GM12891 (cell line): ENCODE results near the gene RPS24.

Experiments
- DNase-seq: peaks from one replicate; pipeline ENCODE4 v3.0.0; 2011; ENCODE audit warnings: low spot score; ENCODE audit not compliant: insufficient read length
- FAIRE-seq: peaks from 2 replicates; lab custom pipeline; 2011; peaks lifted over from hg19 to GRCh38; lab: Jason Lieb, UNC
- PAX5 ChIP-seq: IDR thresholded peaks from 2 replicates; pipeline ENCODE4 v1.6.1; 2011; ENCODE audit warnings: low read length, moderate library complexity, mild to moderate bottlenecking; ENCODE audit not compliant: insufficient read depth, severe bottlenecking
- POLR2A ChIP-seq: IDR thresholded peaks from 2 replicates; pipeline ENCODE4 v1.6.1; 2011; ENCODE audit warnings: low read depth, low read length, control low read depth
- POLR2AphosphoS5 ChIP-seq: IDR thresholded peaks from 2 replicates; pipeline ENCODE4 v1.6.1; 2011; ENCODE audit warnings: low read depth, low read length, control low read depth
- POU2F2 ChIP-seq: IDR thresholded peaks from 2 replicates; pipeline ENCODE4 v1.6.1; 2011; ENCODE audit warnings: low read depth, mild to moderate bottlenecking, control low read depth, low read length, moderate library complexity
- SPI1 ChIP-seq: IDR thresholded peaks from 2 replicates; pipeline ENCODE4 v1.6.1; 2011; ENCODE audit warnings: low read depth, low read length, control low read depth
- TAF1 ChIP-seq: IDR thresholded peaks from 2 replicates; pipeline ENCODE4 v1.6.1; 2011; ENCODE audit warnings: low read depth, low read length, control low read depth

The RPS24 gene

DNA sequence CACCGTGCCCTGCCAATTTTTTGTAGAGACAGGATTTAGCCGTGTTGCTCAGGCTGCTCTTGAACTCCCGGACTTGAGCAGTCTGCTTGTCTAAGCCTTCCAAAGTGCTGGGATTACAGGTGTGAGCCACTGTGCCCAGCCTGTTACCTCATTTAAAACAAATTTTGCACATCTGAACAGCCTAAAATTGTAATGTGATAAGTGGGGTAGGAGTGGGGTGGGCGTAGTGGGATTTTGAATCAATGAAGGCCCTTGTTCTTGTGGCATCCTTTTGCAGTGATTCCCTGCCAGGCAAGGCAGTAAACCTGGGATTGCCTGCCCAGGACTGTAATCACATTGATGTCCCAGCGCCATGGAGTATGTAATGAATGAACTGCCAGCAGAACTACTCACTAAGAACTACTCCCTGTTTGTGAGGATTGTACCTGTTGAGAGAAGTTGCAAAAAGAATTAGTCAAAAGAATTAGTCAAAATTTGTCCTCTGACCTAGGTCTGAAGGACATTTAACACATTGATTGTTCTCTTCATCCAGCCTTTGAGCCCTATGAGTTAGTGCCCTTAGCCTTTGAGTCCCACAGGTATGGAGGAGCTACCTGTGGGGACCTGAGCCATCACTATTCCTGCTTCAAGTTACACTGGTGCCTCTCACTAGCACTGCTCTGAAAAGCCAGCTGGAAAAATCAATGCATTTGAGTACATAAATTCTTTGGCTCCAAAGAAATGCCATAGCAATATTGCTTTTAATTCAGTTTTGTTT, 5.3 kb downstream of the RPS24 start:
- TF ChIP-seq PAX5 (no peak), SPI1 (no peak), POLR2A (no peak; the same call in 1 of the 2 replicates), POU2F2 (no peak)
- no peak for FAIRE-seq

DNA sequence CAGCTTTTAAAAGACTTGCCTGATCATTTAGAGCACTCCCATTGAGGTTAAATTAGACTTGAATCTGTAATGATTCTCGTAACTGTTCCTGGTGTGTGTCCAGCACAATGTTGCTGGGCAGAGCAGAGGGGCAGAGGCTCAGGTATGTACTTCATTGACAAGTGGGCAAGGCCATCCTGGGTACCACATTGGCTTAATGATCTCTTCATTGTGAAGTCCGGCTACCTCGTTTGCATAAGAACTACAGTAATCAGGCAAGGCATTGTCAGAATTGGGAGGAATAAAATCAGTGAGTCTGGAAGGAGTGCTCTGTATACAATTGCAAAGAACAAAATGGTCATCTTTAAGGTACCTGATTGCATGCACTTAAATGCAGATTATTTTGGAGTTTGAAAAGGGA, 6.1 kb downstream of the RPS24 start:
- FAIRE-seq: no peak
- DNase-seq: no peak

More for the DNA sequence above, 5.3 kb downstream of the RPS24 start:
- no peak for DNase-seq

DNA sequence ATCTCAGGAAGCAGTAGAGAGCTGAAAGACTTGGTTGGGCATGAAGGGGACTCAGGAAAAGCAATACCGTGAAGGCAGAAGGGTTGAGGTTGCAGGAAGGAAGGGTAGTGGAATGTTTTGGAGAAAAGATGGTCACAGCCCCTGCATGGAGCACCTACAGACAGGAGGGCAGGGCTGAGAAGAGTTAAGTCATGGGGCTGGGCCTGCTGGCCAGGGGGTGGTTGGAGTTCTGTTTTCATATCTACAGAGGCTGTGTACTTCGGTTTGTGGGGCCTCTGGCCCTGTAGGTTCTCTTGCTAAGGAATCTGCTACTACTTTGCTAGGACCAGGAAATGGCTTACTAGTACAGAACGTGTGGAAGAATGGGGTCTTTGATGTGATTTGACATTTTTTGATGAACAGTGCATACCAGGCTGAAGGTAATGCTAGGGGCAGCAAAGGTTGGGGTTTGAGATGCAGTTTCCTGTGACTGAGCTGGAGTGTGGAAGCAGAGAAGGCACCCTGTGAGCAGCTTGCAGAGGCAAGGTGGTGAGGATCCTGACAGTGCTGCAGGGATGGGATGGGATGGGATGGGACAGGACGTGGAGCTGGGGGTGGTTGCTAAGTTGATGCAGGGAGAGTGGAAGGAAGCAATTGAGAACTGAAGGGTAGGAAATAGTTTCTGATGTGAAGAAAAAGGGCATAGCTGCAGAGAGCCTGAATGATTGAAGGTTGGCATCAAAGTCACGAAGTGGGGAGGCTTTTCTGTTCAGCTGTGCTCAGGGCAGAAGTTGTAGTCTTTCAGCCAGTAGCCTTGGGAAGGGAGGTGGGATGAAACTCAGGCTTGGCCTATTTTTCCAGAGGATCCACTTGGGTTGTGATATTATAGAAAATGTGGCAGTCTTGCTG, 7.8 kb downstream of the RPS24 start:
- DNase-seq: no peak
- FAIRE-seq: no peak
- peak; percentile 58 for TF ChIP-seq POU2F2
- peak; percentile 73 for TF ChIP-seq POLR2AphosphoS5
- TF ChIP-seq SPI1: no peak
- TF ChIP-seq POLR2A: peak; percentile 74; the same call in 1 of the 2 replicates
- no peak for TF ChIP-seq PAX5
- no peak for TF ChIP-seq TAF1

More for the DNA sequence above, 6.1 kb downstream of the RPS24 start:
- TF ChIP-seq PAX5 (no peak), POLR2AphosphoS5 (no peak), POU2F2 (no peak), POLR2A (no peak), TAF1 (no peak), SPI1 (no peak)

DNA sequence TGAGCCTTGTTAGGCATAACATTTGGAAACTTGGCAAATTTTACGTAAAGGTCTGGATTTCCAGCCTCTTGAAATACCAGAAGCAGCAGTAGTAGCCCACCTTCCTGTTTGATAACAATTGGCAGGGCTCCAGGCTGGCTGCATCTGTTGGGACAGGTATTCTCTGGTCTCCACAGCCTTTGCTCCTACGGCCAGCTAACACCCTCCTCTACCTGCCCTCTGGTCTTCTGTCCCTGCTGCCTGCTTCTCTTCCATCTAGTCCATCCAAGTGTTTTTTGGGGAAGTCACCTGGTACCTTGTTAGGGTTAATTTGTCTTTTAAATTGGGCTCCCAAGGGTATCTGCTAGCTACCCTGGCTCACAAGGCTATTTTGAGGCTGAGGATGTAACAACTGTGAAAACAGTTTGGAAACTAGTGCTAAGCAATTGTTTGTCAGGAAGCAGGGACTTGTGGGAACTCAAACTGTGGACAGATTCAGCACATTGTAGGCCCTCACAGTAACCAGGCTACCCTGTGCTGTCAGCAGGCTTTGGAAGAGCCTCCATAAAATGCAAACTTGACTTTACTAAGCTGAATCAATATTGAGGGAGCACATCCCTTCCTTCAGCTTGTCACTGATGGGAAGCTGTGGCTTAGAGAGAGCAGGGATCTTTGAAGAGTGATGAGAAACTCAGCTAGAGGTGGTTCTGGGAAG, 8.5 kb downstream of the RPS24 start:
- FAIRE-seq (no peak), DNase-seq (no peak)
- no peak for TF ChIP-seq SPI1
- TF ChIP-seq POLR2AphosphoS5: peak; percentile 35; the same call in 1 of the 2 replicates
- TF ChIP-seq POU2F2: no peak

DNA sequence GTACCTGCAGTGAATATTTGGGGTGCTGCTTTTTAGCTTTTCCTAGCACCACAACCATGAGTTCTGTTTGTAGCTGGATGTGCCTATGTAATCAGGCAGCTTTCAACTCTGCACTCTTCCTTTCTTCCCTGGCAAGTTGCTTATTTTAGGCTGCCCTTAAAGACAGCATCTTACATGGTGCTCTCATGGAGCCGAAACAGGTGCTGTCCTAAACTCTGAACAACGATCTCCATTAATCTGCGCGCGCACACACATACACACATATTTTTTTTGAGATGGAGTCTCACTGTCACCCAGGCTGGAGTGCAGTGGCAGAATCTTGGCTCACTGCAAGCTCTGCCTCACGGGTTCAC, 9.1 kb downstream of the RPS24 start:
- FAIRE-seq: no peak
- no peak for TF ChIP-seq PAX5
- no peak for DNase-seq

DNA sequence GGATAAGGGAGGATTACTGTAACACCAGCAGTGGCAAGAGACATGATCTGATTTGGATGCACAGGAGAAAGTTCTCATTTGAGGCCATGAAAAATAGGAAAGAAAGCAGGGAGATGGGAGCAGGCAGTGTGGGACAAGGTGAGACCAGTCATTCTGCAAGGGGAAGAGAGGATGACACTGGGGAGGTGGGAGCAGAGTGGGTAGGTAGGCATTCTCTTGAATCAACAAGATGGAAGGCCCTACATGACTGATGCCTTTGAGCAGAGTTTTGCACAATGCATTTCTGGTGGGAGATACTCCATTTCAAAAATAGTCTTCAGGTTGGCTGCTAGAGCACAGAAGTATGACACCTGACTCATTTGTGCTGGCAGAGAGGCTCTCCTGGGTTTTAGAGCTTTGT, 10.5 kb downstream of the RPS24 start:
- FAIRE-seq: no peak
- no peak for DNase-seq
- TF ChIP-seq TAF1: no peak

DNA sequence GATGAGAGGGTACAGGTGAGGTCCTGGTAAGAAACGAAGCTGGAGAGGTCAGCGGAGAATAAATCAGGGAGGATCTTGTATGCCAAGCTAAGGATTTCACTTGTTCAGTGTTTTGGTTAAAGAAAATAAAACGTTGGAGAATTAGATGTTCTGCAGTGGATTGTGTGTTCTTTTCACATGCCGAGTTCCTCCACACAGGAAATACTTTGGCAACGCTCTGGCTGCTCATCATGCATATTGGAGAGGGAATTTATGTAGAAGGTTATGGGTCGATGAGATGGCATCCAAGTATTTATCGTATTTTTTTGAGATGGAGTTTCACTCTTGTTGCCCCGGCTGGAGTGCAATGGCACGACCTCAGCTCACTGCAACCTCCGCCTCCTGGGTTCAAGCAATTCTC, 11.0 kb downstream of the RPS24 start:
- TF ChIP-seq POLR2A (no peak), SPI1 (no peak), TAF1 (no peak)
- DNase-seq (no peak), FAIRE-seq (no peak)

DNA sequence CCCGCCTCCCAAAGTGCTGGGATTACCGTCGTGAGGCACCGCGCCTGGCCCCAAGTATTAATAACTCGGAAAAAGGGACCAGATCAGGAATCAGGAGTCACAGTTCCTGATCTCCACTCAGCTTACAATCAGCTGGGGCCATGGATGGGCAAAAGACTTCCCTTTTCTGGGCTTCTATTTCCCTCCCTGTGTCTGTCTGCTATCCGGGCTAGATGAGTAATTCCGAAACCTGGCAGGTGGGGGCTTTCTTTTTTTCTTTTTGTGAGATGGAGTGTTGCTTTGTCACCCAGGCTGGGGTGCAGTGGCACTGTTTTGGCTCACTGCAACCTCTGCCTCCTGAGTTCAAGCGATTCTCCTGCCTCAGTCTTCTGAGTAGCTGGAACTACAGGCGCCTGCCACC, 11.6 kb downstream of the RPS24 start:
- DNase-seq: no peak
- no peak for FAIRE-seq
- peak; percentile 88 for TF ChIP-seq SPI1
- TF ChIP-seq POLR2A: no peak

DNA sequence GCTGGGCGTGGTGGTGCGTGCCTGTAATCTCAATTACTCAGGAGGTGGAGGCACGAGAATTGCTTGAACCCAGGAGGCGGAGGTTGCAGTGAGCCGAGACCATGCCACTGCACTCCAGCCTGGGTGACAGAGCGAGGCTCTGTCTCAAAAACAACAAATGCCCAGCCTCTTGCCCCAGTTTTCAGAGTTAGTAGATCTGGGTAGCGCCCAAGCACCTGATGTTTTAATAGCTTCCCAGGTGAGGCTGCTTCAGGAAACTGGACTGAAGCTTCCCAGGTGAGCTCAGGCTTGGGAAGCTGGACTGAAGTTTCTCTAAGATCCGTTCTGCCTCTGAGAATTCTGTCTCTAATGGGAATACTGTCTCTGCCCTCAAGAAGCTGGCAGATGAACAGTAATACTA, 12.2 kb downstream of the RPS24 start:
- FAIRE-seq: no peak
- DNase-seq: no peak
- TF ChIP-seq POLR2AphosphoS5: no peak
- TF ChIP-seq SPI1: no peak
- no peak for TF ChIP-seq PAX5
- no peak for TF ChIP-seq POLR2A
- no peak for TF ChIP-seq TAF1
- TF ChIP-seq POU2F2: no peak

DNA sequence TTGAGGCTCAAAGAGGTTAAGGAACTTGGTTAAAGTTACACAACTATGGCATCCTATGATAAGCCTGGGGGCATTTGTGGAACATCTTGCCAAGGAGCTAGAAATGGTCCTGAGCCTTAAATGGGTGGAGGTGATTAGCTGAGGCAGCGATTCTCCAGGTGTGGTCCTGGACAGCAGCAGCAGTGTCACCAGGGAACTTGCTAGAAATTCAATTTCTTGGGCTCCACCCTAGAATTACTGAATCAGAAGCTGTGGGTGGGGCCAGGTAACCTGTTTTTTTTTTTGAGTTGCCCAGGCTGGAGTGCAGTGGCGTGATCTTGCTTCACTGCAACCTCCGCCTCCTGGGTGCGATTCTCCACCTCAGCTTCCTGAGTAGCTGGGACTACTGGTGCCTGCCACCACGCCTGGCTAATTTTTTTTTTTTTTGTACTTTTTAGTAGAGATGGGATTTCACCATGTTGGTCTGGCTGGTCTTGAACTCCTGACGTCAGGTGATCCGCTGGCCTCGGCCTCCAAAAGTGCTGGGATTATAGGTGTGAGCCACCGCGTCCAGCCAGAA, 13.1 kb downstream of the RPS24 start:
- FAIRE-seq (no peak), DNase-seq (no peak)
- TF ChIP-seq PAX5: no peak
- TF ChIP-seq TAF1: no peak
- no peak for TF ChIP-seq POLR2A
- TF ChIP-seq SPI1: no peak
- TF ChIP-seq POLR2AphosphoS5: no peak
- TF ChIP-seq POU2F2: no peak
